Osteoblast (primary cell): ENCODE results near the gene AXIN1. TPM values are rescaled to one million over a fixed set of nuclear protein-coding genes. Genes with fewer than 3 reads are reported as not detected.
"Not testable (repeated sequence)": the region's sequence is repeated elsewhere in the genome, so short reads cannot be mapped to it uniquely, and the experiment has no call there.

Source experiments
- DNase-seq: peaks from one replicate; pipeline ENCODE4 v3.0.0; 2011; ENCODE audit warnings: low spot score, mixed read lengths; ENCODE audit not compliant: insufficient read length; ENCODE audit errors: missing footprints
- H2AFZ ChIP-seq: 2 replicates; pipeline ENCODE4 v1.6.0; 2011; ENCODE audit warnings: mild to moderate bottlenecking, low read length
- H3K27ac ChIP-seq: 2 replicates; pipeline ENCODE4 v1.5.1; 2011; ENCODE audit warnings: mild to moderate bottlenecking, low read depth, low read length, moderate library complexity
- H3K27me3 ChIP-seq: 2 replicates; pipeline ENCODE4 v1.6.0; 2012; ENCODE audit warnings: mild to moderate bottlenecking, control low read depth, inconsistent platforms, low read length, moderate library complexity; ENCODE audit not compliant: insufficient read depth
- H3K36me3 ChIP-seq: 2 replicates; pipeline ENCODE4 v1.5.1; 2011; ENCODE audit warnings: mild to moderate bottlenecking, low read length, control low read depth, moderate library complexity; ENCODE audit not compliant: insufficient read depth
- H3K4me1 ChIP-seq: 2 replicates; pipeline ENCODE4 v1.5.1; 2011; ENCODE audit warnings: mild to moderate bottlenecking, low read length, control low read depth, moderate library complexity; ENCODE audit not compliant: insufficient read depth
- H3K4me2 ChIP-seq: 2 replicates; pipeline ENCODE4 v1.6.0; 2011; ENCODE audit warnings: mild to moderate bottlenecking, low read length; ENCODE audit not compliant: insufficient read depth
- H3K4me3 ChIP-seq: fragments of 200-600 bp; sonication (generic); 3 replicates; pipeline ENCODE4 v1.5.1; 2012; ENCODE audit warnings: mild to moderate bottlenecking, low read length, inconsistent platforms; ENCODE audit not compliant: insufficient read depth
- H3K79me2 ChIP-seq: 2 replicates; pipeline ENCODE4 v1.6.0; 2012; ENCODE audit warnings: mild to moderate bottlenecking, low read length, control low read depth, inconsistent platforms; ENCODE audit not compliant: insufficient read depth
- H3K9me3 ChIP-seq: 2 replicates; pipeline ENCODE4 v1.5.1; 2011; ENCODE audit warnings: low read depth, low read length, control low read depth
- H4K20me1 ChIP-seq: 2 replicates; pipeline ENCODE4 v1.6.0; 2012; ENCODE audit warnings: mild to moderate bottlenecking, low read length, control low read depth; ENCODE audit not compliant: insufficient read depth
- CTCF ChIP-seq: IDR thresholded peaks from 2 replicates; pipeline ENCODE4 v1.5.1; 2011; ENCODE audit warnings: mild to moderate bottlenecking, low read depth, low read length, moderate library complexity; ENCODE audit errors: extremely low read depth
- total RNA-seq: library from RNA; depleted of rRNA; stranded (reverse); fragments of >200 nt; gene quantifications from 2 replicates; pipeline ENCODE4 v1.2.3, GENCODE V29; 2012

The AXIN1 gene
- total RNA-seq, 1 donor = 21.7 TPM

GRCh38 chr16:336269-336668 lies 16.3 kb downstream of the AXIN1 start:
- Histone ChIP-seq H3K9me3 (no peaks in the 10 kb centered on the region), H3K4me1 (no peaks in the 10 kb centered on the region), H3K27me3 (no peaks in the 10 kb centered on the region), H3K4me3 (no peak overlapping the region), H4K20me1 (peaks cover 51% of the 10 kb centered on the region), H3K79me2 (peaks cover 90% of the 10 kb centered on the region), H3K27ac (no peak overlapping the region), H3K36me3 (no peaks in the 10 kb centered on the region), H3K4me2 (no peak overlapping the region), H2AFZ (no peak overlapping the region)
- TF ChIP-seq CTCF = no peak
- DNase-seq = peak; percentile 10

GRCh38 chr16:334861-335632 lies 17.5 kb downstream of the AXIN1 start:
- peaks cover 55% of the 10 kb centered on the region for H4K20me1 ChIP-seq

GRCh38 chr16:334164-334832 lies 18.2 kb downstream of the AXIN1 start:
- H3K9me3 ChIP-seq, H3K4me2 ChIP-seq, DNase-seq, H2AFZ ChIP-seq, H3K36me3 ChIP-seq, H3K4me1 ChIP-seq, H3K4me3 ChIP-seq, H3K27ac ChIP-seq, H3K27me3 ChIP-seq: not testable (repeated sequence)
- Histone ChIP-seq H4K20me1 (peaks cover 51% of the 10 kb centered on the region), H3K79me2 (peaks cover 85% of the 10 kb centered on the region)

More at GRCh38 chr16:334861-335632, 17.5 kb downstream of the AXIN1 start:
- not testable (repeated sequence) for H3K4me3 ChIP-seq, H3K4me2 ChIP-seq, H2AFZ ChIP-seq, H3K27ac ChIP-seq, H3K36me3 ChIP-seq, H3K9me3 ChIP-seq, H3K27me3 ChIP-seq, H3K4me1 ChIP-seq
- peak; percentile 31 for DNase-seq
- peaks cover 90% of the 10 kb centered on the region for H3K79me2 ChIP-seq

GRCh38 chr16:333406-334094 lies 19.0 kb downstream of the AXIN1 start:
- no peak overlapping the region for H2AFZ ChIP-seq
- H3K4me3 ChIP-seq = no peak overlapping the region
- H3K36me3 ChIP-seq = no peaks in the 10 kb centered on the region
- no peak overlapping the region for H3K4me2 ChIP-seq
- no peak overlapping the region for H3K27ac ChIP-seq
- peaks cover 54% of the 10 kb centered on the region for H4K20me1 ChIP-seq
- H3K9me3 ChIP-seq = no peaks in the 10 kb centered on the region
- peaks cover 85% of the 10 kb centered on the region for H3K79me2 ChIP-seq
- H3K27me3 ChIP-seq = no peaks in the 10 kb centered on the region
- H3K4me1 ChIP-seq = no peaks in the 10 kb centered on the region
- no peak for TF ChIP-seq CTCF
- peak; percentile 65 for DNase-seq

- H3K27ac ChIP-seq = not testable (repeated sequence)
These were observed 21.2 kb downstream of the AXIN1 start for GRCh38 chr16:331181-331814.

More at GRCh38 chr16:331181-331814, 21.2 kb downstream of the AXIN1 start:
- H2AFZ ChIP-seq, H3K9me3 ChIP-seq, H3K4me3 ChIP-seq, H3K27me3 ChIP-seq, H3K4me2 ChIP-seq, H3K36me3 ChIP-seq: not testable (repeated sequence)
- Histone ChIP-seq H3K79me2 (peaks cover 76% of the 10 kb centered on the region), H3K4me1 (peaks cover 13% of the 10 kb centered on the region), H4K20me1 (peaks cover 51% of the 10 kb centered on the region)
- DNase-seq = peak; percentile 38
